ENCODE data around the gene VWA5B1. TPM values are rescaled to one million over a fixed set of nuclear protein-coding genes. Genes with fewer than 3 reads are reported as not detected.

VWA5B1 gene
- total RNA-seq, 6 experiments from 2014 or later = not detected

DNA sequence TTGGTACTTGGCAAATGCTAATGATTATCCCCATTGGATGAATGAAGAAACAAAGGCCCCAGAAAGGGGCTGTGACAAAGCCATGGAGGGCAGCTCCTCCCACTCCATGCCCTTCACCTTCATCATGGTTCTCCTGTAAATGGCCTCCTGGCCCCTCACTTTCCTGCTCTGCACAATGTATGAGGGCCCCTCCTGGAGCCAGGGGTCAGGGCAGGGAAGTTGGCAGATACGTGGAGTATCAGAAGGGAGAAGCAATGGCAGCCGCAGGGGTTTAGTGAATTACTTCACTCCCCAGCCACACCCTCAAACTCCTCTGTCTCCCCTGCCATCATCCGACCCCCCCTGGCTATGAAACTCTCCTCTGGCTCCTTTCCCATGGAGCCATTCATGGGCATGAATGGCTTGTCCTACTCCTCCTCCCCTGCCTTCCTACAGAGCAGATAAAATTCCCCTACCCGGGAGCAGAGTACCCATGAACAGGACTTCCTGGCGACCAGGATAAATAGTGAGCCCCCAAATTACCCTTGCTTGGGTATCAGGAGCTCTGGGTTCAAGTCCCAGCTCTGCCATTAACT lies 109.0 kb downstream of the VWA5B1 start:
- Mint-ChIP-seq H3K9me3 (peaks cover 13% of the 10 kb centered on the region), H3K27ac (no peak overlapping the region), H3K36me3 (ENCODE audit: low read depth) (no peaks in the 10 kb centered on the region), H3K4me3 (no peak overlapping the region), H3K27me3 (ENCODE audit: insufficient read depth) (peaks cover 31% of the 10 kb centered on the region), H3K4me1 (ENCODE audit: low read depth) (no peaks in the 10 kb centered on the region; the same call in 1 of the 2 replicates)
- DNase-seq = no peak
- TF ChIP-seq, protein P1, sequence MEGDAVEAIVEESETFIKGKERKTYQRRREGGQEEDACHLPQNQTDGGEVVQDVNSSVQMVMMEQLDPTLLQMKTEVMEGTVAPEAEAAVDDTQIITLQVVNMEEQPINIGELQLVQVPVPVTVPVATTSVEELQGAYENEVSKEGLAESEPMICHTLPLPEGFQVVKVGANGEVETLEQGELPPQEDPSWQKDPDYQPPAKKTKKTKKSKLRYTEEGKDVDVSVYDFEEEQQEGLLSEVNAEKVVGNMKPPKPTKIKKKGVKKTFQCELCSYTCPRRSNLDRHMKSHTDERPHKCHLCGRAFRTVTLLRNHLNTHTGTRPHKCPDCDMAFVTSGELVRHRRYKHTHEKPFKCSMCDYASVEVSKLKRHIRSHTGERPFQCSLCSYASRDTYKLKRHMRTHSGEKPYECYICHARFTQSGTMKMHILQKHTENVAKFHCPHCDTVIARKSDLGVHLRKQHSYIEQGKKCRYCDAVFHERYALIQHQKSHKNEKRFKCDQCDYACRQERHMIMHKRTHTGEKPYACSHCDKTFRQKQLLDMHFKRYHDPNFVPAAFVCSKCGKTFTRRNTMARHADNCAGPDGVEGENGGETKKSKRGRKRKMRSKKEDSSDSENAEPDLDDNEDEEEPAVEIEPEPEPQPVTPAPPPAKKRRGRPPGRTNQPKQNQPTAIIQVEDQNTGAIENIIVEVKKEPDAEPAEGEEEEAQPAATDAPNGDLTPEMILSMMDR (IDR thresholded peaks at IDR 0.05) = no peak

DNA sequence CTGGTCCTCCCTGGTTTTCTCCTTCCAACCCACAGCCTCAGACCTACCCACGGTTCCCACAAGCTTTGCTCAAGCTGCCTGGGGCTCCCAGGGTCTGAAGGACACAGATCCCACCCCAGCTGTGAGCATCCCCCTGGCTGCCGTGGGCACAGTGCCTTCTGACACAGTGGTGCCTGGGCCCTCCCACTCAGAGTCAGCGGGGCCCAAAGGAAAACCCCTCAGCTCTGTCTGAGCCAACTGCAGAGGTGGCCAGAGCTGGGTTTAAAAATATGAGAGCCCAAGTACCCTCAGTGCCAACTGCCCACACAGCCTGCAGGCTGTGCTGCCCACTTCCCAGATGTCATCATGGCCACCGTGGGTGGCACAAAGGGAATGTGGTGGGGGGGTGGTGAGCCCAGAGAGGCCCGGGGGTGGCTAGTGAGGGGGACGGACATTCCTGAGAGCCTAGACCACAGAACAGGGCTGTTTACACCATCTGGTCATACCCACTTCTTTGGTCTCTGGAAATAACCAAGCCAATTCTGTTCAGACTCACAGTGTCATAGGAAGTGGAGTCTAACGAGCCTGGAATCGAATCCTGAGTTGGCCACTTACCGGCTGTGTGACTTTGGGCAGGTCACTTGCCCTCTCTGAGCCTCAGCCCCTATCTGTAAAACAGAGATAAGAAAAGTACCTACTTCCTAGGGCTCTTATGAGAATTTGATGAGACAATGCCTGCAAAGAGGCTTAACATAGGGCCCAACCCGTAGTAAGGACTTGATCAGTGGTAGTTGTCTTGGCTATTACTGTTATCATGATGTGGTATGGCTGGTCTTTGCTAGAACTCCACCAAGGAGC lies 109.9 kb downstream of the VWA5B1 start:
- Mint-ChIP-seq H3K4me1 (ENCODE audit: low read depth) (no peaks in the 10 kb centered on the region; the same call in 1 of the 2 replicates), H3K27ac (no peak overlapping the region), H3K27me3 (ENCODE audit: insufficient read depth) (peaks cover 31% of the 10 kb centered on the region), H3K4me3 (no peak overlapping the region), H3K36me3 (ENCODE audit: low read depth) (no peaks in the 10 kb centered on the region), H3K9me3 (peaks cover 6% of the 10 kb centered on the region; the same call in 1 of the 2 replicates)
- DNase-seq = no peak
- TF ChIP-seq, protein P1 (IDR thresholded peaks at IDR 0.05) = no peak

DNA sequence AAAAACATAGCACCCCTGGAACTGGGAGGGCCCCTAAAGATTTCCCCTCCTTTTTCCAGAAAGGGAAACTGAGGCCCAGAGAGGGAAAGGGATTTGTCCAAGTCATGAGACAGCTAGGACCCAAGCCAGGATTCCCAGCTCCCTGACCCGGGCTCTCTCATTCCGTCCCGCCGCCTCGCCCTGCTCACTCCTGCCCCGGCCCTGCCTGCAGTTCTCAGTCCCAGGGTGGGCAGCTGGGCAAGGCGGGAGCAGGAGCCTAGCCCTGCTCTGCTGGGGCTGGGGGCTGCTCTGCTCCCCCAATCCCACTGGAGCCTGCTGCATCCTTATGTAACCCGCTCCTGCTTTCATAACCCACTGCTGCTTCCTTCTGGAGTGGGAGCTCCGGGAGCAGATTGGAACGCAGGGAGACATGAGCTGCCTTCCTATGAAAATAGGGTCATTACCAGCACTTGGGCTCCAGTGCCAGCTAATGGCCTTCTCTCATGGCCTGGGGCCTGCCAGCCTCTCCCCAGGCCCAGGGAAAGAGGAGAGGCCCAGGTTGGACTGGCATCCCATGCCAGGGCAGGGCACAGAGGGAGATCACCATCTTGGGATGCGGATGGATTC lies 110.8 kb downstream of the VWA5B1 start:
- TF ChIP-seq, protein P1 (IDR thresholded peaks at IDR 0.05) = no peak
- no peak for DNase-seq
- no peak overlapping the region for H3K27ac Mint-ChIP-seq
- peaks cover 31% of the 10 kb centered on the region for H3K27me3 Mint-ChIP-seq (ENCODE audit: insufficient read depth)
- H3K36me3 Mint-ChIP-seq (ENCODE audit: low read depth) = no peaks in the 10 kb centered on the region
- peaks cover 7% of the 10 kb centered on the region for H3K4me1 Mint-ChIP-seq (ENCODE audit: low read depth)
- no peak overlapping the region for H3K4me3 Mint-ChIP-seq
- H3K9me3 Mint-ChIP-seq = no peaks in the 10 kb centered on the region

DNA sequence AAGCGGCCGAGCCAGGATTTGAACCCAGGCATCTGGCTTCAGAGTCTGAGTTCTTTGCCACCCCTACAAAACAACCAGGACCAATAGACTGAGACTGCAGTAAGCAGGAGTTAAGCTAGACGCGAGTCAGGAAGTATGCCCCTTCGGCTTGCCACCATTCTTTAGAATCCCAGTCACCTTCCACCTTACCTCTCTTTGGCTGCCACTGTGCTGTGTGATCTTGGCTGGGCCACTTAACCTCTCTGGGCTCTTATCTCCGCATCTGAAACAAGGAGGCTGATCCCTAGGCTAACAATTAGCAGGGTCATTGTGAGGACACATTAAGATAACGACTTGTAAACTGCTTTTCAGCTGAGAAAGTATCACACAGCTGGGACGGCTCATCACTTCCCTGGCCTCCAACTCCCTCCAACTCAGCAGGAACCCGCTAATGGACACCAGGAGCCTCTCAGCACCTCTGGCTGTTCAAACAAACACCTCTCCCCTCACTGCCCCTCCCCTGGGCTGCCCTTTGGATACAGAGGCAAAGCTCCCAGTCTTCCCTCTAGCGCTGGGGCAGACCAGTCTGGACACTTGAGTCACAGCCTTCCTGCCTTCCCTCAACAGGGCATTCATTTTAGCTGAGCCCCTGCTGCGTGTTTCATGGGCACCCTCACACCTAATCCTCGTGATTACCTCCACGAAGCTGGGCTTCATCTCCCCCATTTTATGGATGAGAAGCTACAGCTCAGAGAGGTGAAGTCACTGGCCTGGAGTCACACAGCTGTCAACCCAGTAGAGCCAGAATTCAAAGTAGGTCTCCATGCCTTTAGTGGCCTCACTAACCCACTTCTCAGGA lies 112.1 kb downstream of the VWA5B1 start:
- no peak overlapping the region for H3K4me3 Mint-ChIP-seq
- no peak for DNase-seq
- H3K27ac Mint-ChIP-seq = no peak overlapping the region
- peaks cover 7% of the 10 kb centered on the region for H3K4me1 Mint-ChIP-seq (ENCODE audit: low read depth)
- H3K9me3 Mint-ChIP-seq = no peaks in the 10 kb centered on the region
- H3K27me3 Mint-ChIP-seq (ENCODE audit: insufficient read depth) = peaks cover 32% of the 10 kb centered on the region
- TF ChIP-seq, protein P1 (IDR thresholded peaks at IDR 0.05) = no peak
- H3K36me3 Mint-ChIP-seq (ENCODE audit: low read depth) = no peaks in the 10 kb centered on the region

DNA sequence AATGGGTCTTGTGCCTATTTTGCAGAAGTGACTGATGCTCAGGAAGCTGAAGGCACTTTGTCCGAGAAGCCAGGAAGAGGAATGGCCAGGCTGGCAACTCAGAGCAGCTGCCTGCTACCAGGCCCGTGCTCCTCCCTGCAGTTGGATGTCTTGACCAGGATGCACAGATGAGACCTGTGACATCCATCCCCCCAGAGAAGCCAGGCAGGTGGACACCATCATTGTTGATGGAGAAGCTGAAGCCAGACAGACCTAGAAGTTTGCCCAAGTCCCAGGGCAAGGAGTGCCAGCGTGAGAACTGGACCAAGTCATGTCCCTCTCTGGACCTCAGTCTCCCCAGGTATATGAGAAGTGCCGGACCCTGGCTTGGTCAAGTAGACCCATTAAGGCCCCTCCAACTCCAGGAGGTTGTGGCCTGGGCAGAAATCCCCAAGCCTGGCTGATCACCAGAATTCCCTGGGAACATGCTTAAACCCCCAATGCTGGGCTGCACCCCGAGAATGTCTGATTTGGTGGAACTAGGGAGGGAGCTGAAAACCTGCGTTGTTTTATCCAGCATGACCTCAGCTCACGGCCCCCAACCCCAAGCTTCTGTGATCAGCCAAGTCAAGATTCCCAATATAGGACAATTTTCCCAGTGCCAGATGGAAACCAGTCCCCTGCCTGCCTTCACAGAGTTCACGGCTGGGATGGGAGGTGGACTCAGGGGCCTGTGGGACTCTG lies 112.9 kb downstream of the VWA5B1 start:
- Mint-ChIP-seq H3K9me3 (no peaks in the 10 kb centered on the region), H3K36me3 (ENCODE audit: low read depth) (no peaks in the 10 kb centered on the region), H3K27ac (no peak overlapping the region), H3K4me3 (no peak overlapping the region), H3K4me1 (ENCODE audit: low read depth) (peaks cover 7% of the 10 kb centered on the region), H3K27me3 (ENCODE audit: insufficient read depth) (peaks cover 30% of the 10 kb centered on the region)
- TF ChIP-seq, protein P1 (IDR thresholded peaks at IDR 0.05) = no peak
- no peak for DNase-seq
